GM19438 (cell line): ENCODE measurements around the gene CAPZA3.
"Not testable (repeated sequence)": the region's sequence is repeated elsewhere in the genome, so short reads cannot be mapped to it uniquely, and the experiment has no call there.

Experiments
- ATAC-seq: cut with Tn5 transposase; IDR thresholded peaks from one replicate; pipeline ENCODE4 v1.9.1; 2021; ENCODE audit warnings: low read depth; ENCODE audit not compliant: unreplicated experiment

Gene CAPZA3

DNA sequence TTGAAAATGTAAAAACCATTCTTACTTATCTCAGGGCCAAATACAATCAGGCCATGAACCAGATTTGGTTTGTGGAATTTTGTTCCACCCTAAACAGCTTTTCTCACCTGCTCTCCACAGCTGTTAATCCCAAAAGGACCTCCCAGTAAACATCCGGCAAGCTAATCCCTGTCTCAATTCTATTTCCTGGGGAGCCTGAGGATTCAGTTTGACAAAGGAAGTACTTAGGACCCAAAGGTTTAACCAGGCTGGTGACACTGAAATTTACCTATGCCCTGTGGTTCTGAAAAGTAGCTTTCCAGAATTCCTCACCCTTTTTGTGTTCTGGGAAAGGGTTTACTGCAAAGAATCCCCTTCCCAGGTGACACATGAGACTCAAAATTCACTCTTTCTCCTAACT, 15.0 kb downstream of the CAPZA3 start:
- ATAC-seq = no peak

DNA sequence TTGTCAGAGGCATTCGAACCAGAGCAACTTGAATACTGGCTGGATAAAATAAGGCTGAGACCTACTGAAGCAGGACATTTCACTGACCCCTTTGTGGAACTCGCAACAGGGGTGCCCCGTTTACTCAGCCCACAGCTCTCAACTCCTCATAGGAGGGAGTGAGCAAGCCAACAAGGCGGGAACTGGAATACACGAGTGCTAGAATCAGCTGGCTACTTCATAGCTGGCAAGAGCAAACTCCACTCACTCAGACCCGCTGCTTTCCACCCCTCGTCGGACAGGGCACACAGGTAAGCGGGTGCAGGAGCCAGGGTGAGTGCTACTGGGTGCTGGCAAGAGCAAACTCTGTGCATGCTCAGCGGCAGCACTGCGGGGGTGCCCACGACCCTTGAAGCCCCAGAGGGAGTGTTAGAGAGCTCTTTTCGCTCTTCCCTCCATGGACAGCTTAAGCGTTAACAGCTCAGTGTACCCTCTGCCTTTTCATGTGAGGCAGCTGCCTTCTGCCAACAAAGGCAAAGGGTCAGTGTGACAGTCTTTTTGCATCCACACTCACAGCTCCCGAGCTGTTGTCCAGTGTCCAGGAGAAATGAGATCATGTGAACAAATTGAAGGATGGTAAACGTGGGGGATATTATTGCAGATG, 15.7 kb downstream of the CAPZA3 start:
- no peak for ATAC-seq

DNA sequence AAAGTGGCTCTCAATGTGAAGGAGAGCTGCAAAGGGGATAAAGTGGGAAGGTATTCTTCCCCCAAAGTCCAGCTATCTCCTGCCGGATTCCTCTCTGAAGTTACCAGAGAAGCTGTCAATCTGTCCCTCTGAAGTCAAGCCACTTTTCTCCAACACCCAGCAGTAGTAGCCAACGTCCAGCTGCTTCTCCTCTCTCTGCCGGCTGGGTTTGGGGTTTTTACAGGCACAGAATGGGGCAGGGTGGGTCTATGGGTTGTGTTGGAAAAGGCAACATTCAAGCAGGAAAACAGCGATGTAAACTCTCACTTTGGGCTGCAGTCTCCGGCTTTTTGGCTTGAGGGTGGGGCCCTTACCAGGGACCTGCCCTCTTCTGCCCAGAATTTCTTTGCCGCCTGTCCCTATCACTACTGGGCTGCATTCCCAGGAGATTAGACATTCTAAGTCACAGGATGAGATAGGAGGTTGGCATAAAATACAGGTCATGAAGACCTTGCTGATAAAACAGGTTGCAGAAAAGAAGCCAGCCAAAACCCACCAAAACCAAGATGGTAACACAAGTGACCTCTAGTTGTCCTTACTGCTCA, 16.3 kb downstream of the CAPZA3 start:
- ATAC-seq = no peak

DNA sequence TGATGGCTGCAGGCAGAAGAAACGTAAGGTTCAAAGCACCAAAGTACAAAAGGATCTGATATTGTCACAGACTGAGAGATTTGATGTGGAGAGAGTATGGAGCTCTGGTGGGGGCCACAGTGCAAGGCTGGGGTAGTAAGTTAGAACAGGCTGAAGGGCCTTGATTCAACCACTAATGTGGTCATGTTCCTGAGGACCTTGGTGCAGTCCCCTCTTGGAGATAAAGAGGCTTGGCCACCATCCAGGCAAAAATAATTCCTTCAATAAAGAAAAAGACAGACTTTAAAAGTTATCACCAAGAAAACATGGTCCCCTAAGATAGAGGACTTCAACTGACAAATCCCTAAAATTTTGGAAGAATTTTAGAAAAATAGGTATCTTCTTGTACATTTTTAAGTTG, 17.4 kb downstream of the CAPZA3 start:
- no peak for ATAC-seq

DNA sequence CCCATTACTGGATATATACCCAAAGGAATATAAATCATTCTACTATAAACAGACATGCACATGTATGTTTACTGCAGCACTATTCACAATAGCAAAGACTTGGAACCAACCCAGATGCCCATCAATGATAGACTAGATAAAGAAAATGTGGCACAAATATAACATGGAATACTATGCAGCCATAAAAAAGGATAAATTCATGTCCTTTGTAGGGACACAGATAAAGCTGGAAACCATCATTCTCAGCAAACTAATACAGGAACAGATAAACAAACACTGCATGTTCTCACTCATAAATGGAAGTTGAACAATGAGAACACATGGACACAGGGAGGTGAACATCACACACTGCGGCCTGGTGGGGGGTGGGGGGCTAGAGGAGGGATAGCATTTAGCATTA, 28.6 kb downstream of the CAPZA3 start:
- not testable (repeated sequence) for ATAC-seq

DNA sequence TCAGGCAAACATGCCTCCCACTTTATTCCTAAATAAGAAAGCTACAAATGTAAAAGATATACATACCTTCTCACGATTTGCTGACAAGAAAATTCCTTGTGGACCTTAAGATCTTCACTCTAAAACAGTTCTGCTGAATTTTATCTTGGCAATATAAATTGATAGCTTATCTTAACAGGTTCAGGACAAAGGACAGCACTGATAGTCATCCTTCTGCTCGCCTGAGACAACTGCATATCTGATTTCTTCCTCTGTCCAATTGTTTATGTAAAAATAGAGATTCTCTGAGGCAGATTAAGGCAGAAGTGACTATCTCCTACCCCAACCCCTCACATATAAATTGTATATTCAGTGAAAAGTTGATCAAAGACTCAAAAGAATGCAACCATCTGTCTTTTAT, 44.9 kb downstream of the CAPZA3 start:
- no peak for ATAC-seq

DNA sequence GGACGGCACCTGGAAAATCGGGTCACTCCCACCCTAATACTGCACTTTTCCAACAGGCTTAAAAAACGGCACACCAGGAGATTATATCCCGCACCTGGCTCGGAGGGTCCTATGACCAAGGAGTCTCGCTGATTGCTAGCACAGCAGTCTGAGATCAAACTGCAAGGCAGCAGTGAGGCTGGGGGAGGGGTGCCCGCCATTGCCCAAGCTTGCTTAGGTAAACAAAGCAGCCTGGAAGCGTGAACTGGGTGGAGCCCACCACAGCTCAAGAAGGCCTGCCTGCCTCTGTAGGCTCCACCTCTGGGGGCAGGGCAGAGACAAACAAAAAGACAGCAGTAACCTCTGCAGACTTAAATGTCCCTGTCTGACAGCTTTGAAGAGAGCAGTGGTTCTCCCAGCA, 47.5 kb downstream of the CAPZA3 start:
- not testable (repeated sequence) for ATAC-seq
